Measurements from ENCODE around the gene KANK4. TPM values are rescaled to one million over a fixed set of nuclear protein-coding genes. Genes with fewer than 3 reads are reported as not detected.

KANK4 gene
- total RNA-seq, 4 donors from 2014 or later = 28.5 to 48.2 (median 45.7) TPM

- WGBS, 2 donors = 95% methylated on average over 4 of the region's 4 CpGs
- Histone ChIP-seq H3K4me3 (no peak overlapping the region), H3K36me3 (no peaks in the 10 kb centered on the region), H3K27ac (no peak overlapping the region), H3K4me1 (peaks cover 4 to 30% (median 18%) of the 10 kb centered on the region in 4 donors), H3K9me3 (no peaks in the 10 kb centered on the region), H3K27me3 (no peaks in the 10 kb centered on the region)
- TF ChIP-seq EP300 (IDR thresholded peaks at IDR 0.05) (no peak), CTCF (IDR thresholded peaks at IDR 0.05) (no peak), POLR2A (IDR thresholded peaks at IDR 0.05) (no peak)
- DNase-seq (ENCODE audit: low spot score in 2 of 2) = no peak
Observed at GRCh38 chr1:62334434-62334985, 15.3 kb upstream of the KANK4 start.

DNA sequence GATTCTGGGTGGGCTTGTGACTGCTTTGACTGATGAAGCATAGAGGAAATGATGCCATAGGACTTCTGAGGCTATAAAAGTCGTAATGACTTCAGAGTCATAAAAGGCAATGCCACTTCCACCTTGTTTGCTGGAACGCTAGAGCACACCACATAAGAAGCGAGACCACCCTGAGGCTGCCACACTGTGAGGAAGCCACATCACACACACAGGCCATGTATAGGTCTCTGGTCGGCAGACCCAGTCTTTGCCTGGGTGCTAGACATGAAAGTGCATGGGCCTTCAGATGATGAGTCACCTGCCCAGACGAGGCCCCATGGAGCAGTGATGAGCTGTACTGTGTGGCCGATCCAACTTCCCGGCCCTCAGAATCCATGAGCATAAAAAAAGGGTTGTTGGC lies 14.2 kb upstream of the KANK4 start:
- WGBS, 2 donors = 75 to 86% methylated on average over 7 of the region's 7 CpGs
- TF ChIP-seq POLR2A (IDR thresholded peaks at IDR 0.05) = no peak
- no peak for TF ChIP-seq EP300 (IDR thresholded peaks at IDR 0.05)
- TF ChIP-seq CTCF (IDR thresholded peaks at IDR 0.05) = no peak
- Histone ChIP-seq H3K4me1 (peaks cover 4 to 24% (median 17%) of the 10 kb centered on the region in 4 donors), H3K9me3 (no peaks in the 10 kb centered on the region), H3K27me3 (no peaks in the 10 kb centered on the region), H3K27ac (no peak overlapping the region), H3K4me3 (no peak overlapping the region), H3K36me3 (no peaks in the 10 kb centered on the region)
- no peak for DNase-seq (ENCODE audit: low spot score in 2 of 2)

DNA sequence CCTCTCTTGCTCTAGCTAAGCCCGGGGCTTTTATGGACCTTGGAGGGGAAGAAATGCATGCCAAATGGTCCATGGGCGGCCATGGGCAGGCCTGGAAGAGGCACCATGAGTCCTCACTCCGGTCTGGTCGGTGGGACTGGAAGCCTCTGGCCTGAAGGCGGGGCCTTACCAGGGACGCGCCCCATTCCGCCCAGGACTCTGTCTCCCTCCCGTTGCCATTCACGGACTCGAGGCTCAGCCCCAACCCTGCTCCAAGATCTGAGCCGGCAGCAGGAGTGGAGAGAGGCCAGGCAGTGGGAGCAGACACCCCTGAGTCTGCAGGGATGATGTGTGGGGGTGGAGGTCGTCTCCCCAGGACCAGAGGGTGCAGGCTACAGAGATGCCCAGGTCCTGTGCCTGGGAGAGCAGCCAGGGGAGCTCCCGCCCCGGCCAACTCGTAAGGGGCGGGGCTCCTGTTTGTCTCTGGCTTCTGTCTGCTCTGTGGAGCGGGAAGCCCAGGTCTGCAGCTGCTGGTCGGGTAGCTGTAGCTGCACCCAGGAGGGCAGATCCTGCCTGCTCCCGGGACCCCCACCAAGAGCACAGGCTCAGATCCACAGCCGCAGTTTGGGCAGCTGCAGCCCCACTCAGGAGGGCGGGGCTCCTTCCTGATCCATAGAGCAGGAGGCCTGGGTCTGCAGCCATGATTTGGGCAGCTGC lies 8.3 kb upstream of the KANK4 start:
- TF ChIP-seq POLR2A (IDR thresholded peaks at IDR 0.05) (no peak), EP300 (IDR thresholded peaks at IDR 0.05) (no peak), CTCF (IDR thresholded peaks at IDR 0.05) (no peak)
- H3K27ac ChIP-seq = no peak overlapping the region
- H3K4me1 ChIP-seq = peaks cover 0 to 15% (median 0%) of the 10 kb centered on the region in 4 donors
- H3K27me3 ChIP-seq = no peaks in the 10 kb centered on the region
- DNase-seq (ENCODE audit: low spot score in 2 of 2) = no peak
- H3K4me3 ChIP-seq = no peak overlapping the region
- WGBS, 2 donors = 50 to 63% methylated on average over 13 to 17 of the region's 22 CpGs
- H3K36me3 ChIP-seq = no peaks in the 10 kb centered on the region
- no peaks in the 10 kb centered on the region for H3K9me3 ChIP-seq

DNA sequence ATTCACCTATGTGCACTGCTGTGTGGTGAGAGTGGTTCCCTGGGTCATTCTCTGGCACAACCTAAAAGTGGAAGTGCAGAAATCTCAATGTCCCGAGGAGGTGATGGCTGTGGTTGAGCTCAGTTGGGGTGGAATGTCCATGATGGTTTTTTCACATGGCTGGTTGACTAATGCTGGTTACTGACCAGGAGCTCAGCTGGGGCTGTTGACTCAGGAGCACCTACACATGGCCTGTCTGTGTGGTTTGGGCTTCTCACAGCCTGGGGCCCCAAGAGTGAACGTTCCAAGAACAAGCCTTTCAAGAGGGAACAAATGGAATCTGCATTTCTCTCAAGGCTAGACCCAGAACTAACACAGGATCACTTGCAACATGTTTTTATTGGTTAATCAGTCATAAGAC lies 6.4 kb upstream of the KANK4 start:
- Histone ChIP-seq H3K9me3 (no peaks in the 10 kb centered on the region), H3K27me3 (no peaks in the 10 kb centered on the region), H3K36me3 (no peaks in the 10 kb centered on the region), H3K4me3 (no peak overlapping the region), H3K27ac (peak overlapping the region in 1 of 4 donors; percentile 33), H3K4me1 (peaks cover 0 to 15% (median 0%) of the 10 kb centered on the region in 4 donors)
- DNase-seq (ENCODE audit: low spot score in 2 of 2) = no peak
- TF ChIP-seq EP300 (IDR thresholded peaks at IDR 0.05) (no peak), CTCF (IDR thresholded peaks at IDR 0.05) (no peak), POLR2A (IDR thresholded peaks at IDR 0.05) (no peak)
- 64 to 79% methylated on average over 2 of the region's 2 CpGs for WGBS, 2 donors

GRCh38 chr1:62325081-62325480 lies 5.8 kb upstream of the KANK4 start:
- WGBS, 2 donors = 63 to 79% methylated on average over 5 of the region's 5 CpGs
- Histone ChIP-seq H3K27ac (peak overlapping the region in 1 of 4 donors; percentile 33), H3K9me3 (no peaks in the 10 kb centered on the region), H3K27me3 (no peaks in the 10 kb centered on the region), H3K4me3 (no peak overlapping the region), H3K4me1 (peaks cover 0 to 15% (median 0%) of the 10 kb centered on the region in 4 donors), H3K36me3 (no peaks in the 10 kb centered on the region)
- TF ChIP-seq CTCF (IDR thresholded peaks at IDR 0.05) (no peak), EP300 (IDR thresholded peaks at IDR 0.05) (no peak), POLR2A (IDR thresholded peaks at IDR 0.05) (no peak)
- no peak for DNase-seq (ENCODE audit: low spot score in 2 of 2)
